Measurements from ENCODE around the gene MRPL49. TPM values are rescaled to one million over a fixed set of nuclear protein-coding genes. Genes with fewer than 3 reads are reported as not detected.

MRPL49 gene
- total and polyA plus RNA-seq, 9 of the 15 experiments (the other 6 are each of a cell fraction or from before 2014, with no cell fraction given), result 74.3 to 132 (median 91.2) TPM

- TF ChIP-seq HCFC1 (IDR thresholded peaks at IDR 0.05; ENCODE audit: low read depth, low read length) (peak; percentile 29), ATF7 (IDR thresholded peaks at IDR 0.05) (peak; percentile 51), SNAPC5 (CRISPR knock-in tag; IDR thresholded peaks at IDR 0.05) (no peak), PHF21A (IDR thresholded peaks at IDR 0.05; ENCODE audit: borderline replicate concordance, low read depth) (no peak; the same call in 1 of the 2 replicates), HMGN3 (IDR thresholded peaks at IDR 0.05; ENCODE audit: borderline replicate concordance, extremely low read depth, insufficient read length, low read depth, low read length) (peak; percentile 67), ATF6 (CRISPR knock-in tag; IDR thresholded peaks at IDR 0.05) (no peak), CBFA2T2 (conservative IDR thresholded peaks at IDR 0.05) (no peak), STAG1 (CRISPR knock-in tag; IDR thresholded peaks at IDR 0.05; ENCODE audit: borderline replicate concordance) (no peak), TARDBP (IDR thresholded peaks at IDR 0.05) (no peak), POLR2H (tag; IDR thresholded peaks at IDR 0.05; ENCODE audit: low read depth) (peak; percentile 90), LARP7 (IDR thresholded peaks at IDR 0.05) (0 out of 2 replicates have a peak, but pooled peaks have one; percentile 56), CHCHD3 (CRISPR knock-in tag; IDR thresholded peaks at IDR 0.05) (no peak), KHSRP (IDR thresholded peaks at IDR 0.05) (no peak), DPF2 (IDR thresholded peaks at IDR 0.05) (0 out of 2 replicates have a peak, but pooled peaks have one; percentile 29), MLLT1 (IDR thresholded peaks at IDR 0.05) (no peak), SOX6 (IDR thresholded peaks at IDR 0.05) (no peak), ZNF274 (IDR thresholded peaks at IDR 0.05; ENCODE audit: borderline replicate concordance, low read depth, low read length) (no peak), PATZ1 (CRISPR knock-in tag; IDR thresholded peaks at IDR 0.05; ENCODE audit: borderline replicate concordance) (0 out of 2 replicates have a peak, but pooled peaks have one; percentile 51)
Measured at GRCh38 chr11:65111744-65112545, 10.2 kb upstream of the MRPL49 start, which contains the start of gene TM7SF2 (continued).
